Heart left ventricle (tissue), 13 donors: ENCODE data around the gene STK24.

Experiments
- CTCF ChIP-seq, 12 donors: fragments of 200-600 bp; sonication (generic) in 4 of 12; IDR thresholded peaks; one replicate each; pipeline versions ENCODE4 v1.5.0 to v1.8.0; 2018 to 2022; ENCODE audit warnings: antibody characterized with exemption in 12 of 12, mild to moderate bottlenecking in 5 of 12
- POLR2A ChIP-seq, 2 donors: fragments of 450-650 bp; IDR thresholded peaks; one replicate each; pipeline ENCODE4 v1.6.1; 2017; ENCODE audit warnings: antibody characterized with exemption in 2 of 2, mild to moderate bottlenecking in 2 of 2, moderate library complexity in 2 of 2
- donor health status: ischemic (EF 13 %, LVEDD 7.1; RV severe dilation, severe dysfunction).
- donor health status: DM: no; HTN: yes; CAD: no.
- donor health status: DM: no; HTN: no; CAD: no.
- donor health status: ischemic (EF 25% LVEDD 6.9; RV normal size, moderate dysfunction).
- donor health status: ischemic (EF 25% LVEDD 5.7; RV mildly dilated, moderate dysfunction).
- donor health status: ischemic (EF 35%, LVEDD 5.7; RV mildly dilated, moderate dysfunction).
- donor health status: nonischemic (EF 11% LVEDD 7.7; RV severe dilation, severe dysfunction).
- donor health status: DM: yes; HTN: yes; CAD: no.
- donor health status: PGD.
- donor health status: ischemic (EF 29% LVEDD 5.4; RV normal size, mild dysfunction).
- donor health status: nonischemic (EF 23%, LVEDD 6.1; RV moderate dilation, normal function).

GRCh38 chr13:98619556-98619955 lies 42.6 kb upstream of the STK24 start:
- no peak for TF ChIP-seq CTCF (IDR thresholded peaks at IDR 0.05)
- TF ChIP-seq POLR2A (IDR thresholded peaks at IDR 0.05), result no peak
